Esophagus muscularis mucosa (tissue), 4 donors: ENCODE data around the gene C1QC. TPM values are rescaled to one million over a fixed set of nuclear protein-coding genes. Genes with fewer than 3 reads are reported as not detected.

Source experiments
- DNase-seq: peaks from one replicate; pipeline ENCODE4 v3.0.0-alpha.2; 2017; ENCODE audit errors: extremely low spot score
- H3K27ac ChIP-seq, 4 donors: fragments of 200-600 bp; sonication (generic); replicated peaks in 1 of 4; 1 replicate in 3 of 4; 2 replicates in 1 of 4; pipeline ENCODE4 v1.5.1; 2016 to 2019; ENCODE audit warnings: mild to moderate bottlenecking in 1 of 4
- H3K27me3 ChIP-seq, 4 donors: fragments of 200-600 bp; sonication (generic); one replicate each; pipeline versions ENCODE4 v1.5.1 to v1.6.0; 2016 to 2019
- H3K36me3 ChIP-seq, 4 donors: fragments of 200-600 bp; sonication (generic); one replicate each; pipeline ENCODE4 v1.5.1; 2016 to 2019
- H3K4me1 ChIP-seq, 4 donors: fragments of 200-600 bp; sonication (generic); one replicate each; pipeline ENCODE4 v1.5.1; 2016 to 2019
- H3K4me3 ChIP-seq, 4 donors: fragments of 200-600 bp; sonication (generic); 1 replicate in 2 of 4; 2 replicates in 2 of 4; pipeline ENCODE4 v1.5.1; 2016 to 2019; ENCODE audit warnings: mild to moderate bottlenecking in 4 of 4, moderate library complexity in 1 of 4
- H3K9me3 ChIP-seq, 4 donors: fragments of 200-600 bp; sonication (generic); 1 replicate in 3 of 4; 2 replicates in 1 of 4; pipeline ENCODE4 v1.5.1; 2016 to 2019
- CTCF ChIP-seq, 3 experiments: fragments of 200-600 bp in 2 of 3; fragments of 450-650 bp in 1 of 3; sonication (generic) in 2 of 3; IDR thresholded peaks; one replicate each; pipeline ENCODE4 v1.5.1; 2017 to 2019; ENCODE audit warnings: antibody characterized with exemption in 3 of 3, mild to moderate bottlenecking in 2 of 3, moderate library complexity in 1 of 3
- EP300 ChIP-seq: sonication (generic); formaldehyde crosslinking; IDR thresholded peaks from one replicate; pipeline ENCODE4 v1.6.1; 2017; ENCODE audit warnings: antibody characterized with exemption
- POLR2A ChIP-seq: fragments of 450-650 bp; IDR thresholded peaks from one replicate; pipeline ENCODE4 v1.6.1; 2017; ENCODE audit warnings: antibody characterized with exemption, moderate library complexity, mild to moderate bottlenecking, low read depth
- POLR2AphosphoS5 ChIP-seq, 2 donors: sonication (generic); formaldehyde crosslinking; IDR thresholded peaks; one replicate each; pipeline ENCODE4 v1.6.1; 2017; ENCODE audit warnings: antibody characterized with exemption in 2 of 2
- WGBS: methylation state at CpG from one replicate; pipeline ENCODE4 v1.1.5; 2018; 5-methylcytosine and 5-hydroxymethylcytosine counted together
- intact Hi-C: fragments of 100-400 bp; cut with DNase I; formaldehyde crosslinking; loops from one replicate; pipeline ENCODE4 v1.15.1; 2023
- total RNA-seq, 4 donors: library from RNA; depleted of rRNA; stranded (reverse); fragments of >200 nt; gene quantifications; one replicate each; pipeline versions ENCODE4 v1.1.0 to v1.2.1, GENCODE V29; 2016

Gene C1QC
- total RNA-seq, 4 donors from 2014 or later: 171 to 311 (median 181) TPM

GRCh38 chr1:22658385-22659163 is 15.1 kb downstream of the C1QC start:
- DNase-seq: no peak
- no peaks in the 10 kb centered on the region for H3K36me3 ChIP-seq
- no peak overlapping the region for H3K27ac ChIP-seq
- H3K27me3 ChIP-seq: peaks cover 0 to 72% (median 2%) of the 10 kb centered on the region in 4 donors
- no peaks in the 10 kb centered on the region for H3K4me1 ChIP-seq
- H3K9me3 ChIP-seq: no peaks in the 10 kb centered on the region
- intact Hi-C loops: no loop called here
- WGBS: 77% methylated on average over 3 of the region's 3 CpGs
- no peak overlapping the region for H3K4me3 ChIP-seq
- TF ChIP-seq POLR2A: no peak
- TF ChIP-seq EP300: no peak
- no peak for TF ChIP-seq CTCF (IDR thresholded peaks at IDR 0.05)
- TF ChIP-seq POLR2AphosphoS5 (IDR thresholded peaks at IDR 0.05): no peak

GRCh38 chr1:22660716-22661241 is 17.3 kb downstream of the C1QC start:
- peaks cover 0 to 53% (median 2%) of the 10 kb centered on the region in 4 donors for H3K27me3 ChIP-seq
- WGBS: 96% methylated on average over 16 of the region's 19 CpGs

GRCh38 chr1:22661880-22662279 is 18.4 kb downstream of the C1QC start:
- WGBS: 85% methylated on average over 2 of the region's 2 CpGs

More at GRCh38 chr1:22660716-22661241, 17.3 kb downstream of the C1QC start:
- H3K4me3 ChIP-seq: no peak overlapping the region
- H3K4me1 ChIP-seq: no peaks in the 10 kb centered on the region
- intact Hi-C loops: no loop called here
- H3K36me3 ChIP-seq: no peaks in the 10 kb centered on the region
- no peak overlapping the region for H3K27ac ChIP-seq
- TF ChIP-seq EP300 (no peak), POLR2A (no peak), CTCF (IDR thresholded peaks at IDR 0.05) (no peak), POLR2AphosphoS5 (IDR thresholded peaks at IDR 0.05) (no peak)
- no peak for DNase-seq
- H3K9me3 ChIP-seq: no peaks in the 10 kb centered on the region

GRCh38 chr1:22662318-22662717 is 18.9 kb downstream of the C1QC start:
- Histone ChIP-seq H3K27ac (no peak overlapping the region), H3K36me3 (no peaks in the 10 kb centered on the region), H3K4me3 (no peak overlapping the region), H3K9me3 (no peaks in the 10 kb centered on the region), H3K4me1 (no peaks in the 10 kb centered on the region), H3K27me3 (peaks cover 0 to 47% (median 0%) of the 10 kb centered on the region in 4 donors)
- no peak for TF ChIP-seq CTCF (IDR thresholded peaks at IDR 0.05)
- no peak for TF ChIP-seq POLR2AphosphoS5 (IDR thresholded peaks at IDR 0.05)
- TF ChIP-seq POLR2A: no peak
- TF ChIP-seq EP300: no peak
- intact Hi-C loops: no loop called here
- DNase-seq: no peak
- 72% methylated on average over 5 of the region's 5 CpGs for WGBS

More at GRCh38 chr1:22661880-22662279, 18.4 kb downstream of the C1QC start:
- Histone ChIP-seq H3K36me3 (no peaks in the 10 kb centered on the region), H3K4me3 (no peak overlapping the region), H3K9me3 (no peaks in the 10 kb centered on the region), H3K27me3 (peaks cover 0 to 44% (median 0%) of the 10 kb centered on the region in 4 donors), H3K27ac (no peak overlapping the region), H3K4me1 (no peaks in the 10 kb centered on the region)
- intact Hi-C loops: no loop called here
- no peak for DNase-seq
- TF ChIP-seq EP300 (no peak), POLR2AphosphoS5 (IDR thresholded peaks at IDR 0.05) (no peak), POLR2A (no peak)

GRCh38 chr1:22662986-22663408 is 19.6 kb downstream of the C1QC start:
- intact Hi-C loops: no loop called here
- WGBS: 86% methylated on average over 8 of the region's 8 CpGs
- Histone ChIP-seq H3K27ac (no peak overlapping the region), H3K36me3 (no peaks in the 10 kb centered on the region), H3K4me1 (no peaks in the 10 kb centered on the region), H3K27me3 (peaks cover 0 to 44% (median 0%) of the 10 kb centered on the region in 4 donors), H3K4me3 (no peak overlapping the region), H3K9me3 (no peaks in the 10 kb centered on the region)
- DNase-seq: no peak
- no peak for TF ChIP-seq POLR2A
- TF ChIP-seq POLR2AphosphoS5 (IDR thresholded peaks at IDR 0.05): no peak
- no peak for TF ChIP-seq EP300
- TF ChIP-seq CTCF (IDR thresholded peaks at IDR 0.05): no peak
